PFSK-1 (cell line): ENCODE results near the gene ATP6V0B.

Experiments used
- FOXP2 ChIP-seq: optimal IDR thresholded peaks from 2 replicates; pipeline ENCODE3; 2011; ENCODE audit warnings: borderline replicate concordance, control low read depth, inconsistent platforms; ENCODE audit not compliant: insufficient read depth; ENCODE audit errors: extremely low read length, extremely low read depth
- POLR2AphosphoS5 ChIP-seq: IDR thresholded peaks from 2 replicates; pipeline ENCODE4 v1.6.1; 2012; ENCODE audit warnings: low read depth, mild to moderate bottlenecking, control low read depth, low read length, moderate library complexity
- REST ChIP-seq, 2 experiments: IDR thresholded peaks; 2 replicates each; pipeline versions ENCODE4 v1.6.1 to v1.8.0; 2011 to 2012; ENCODE audit warnings: low read depth in 2 of 2, low read length in 2 of 2, control low read depth in 1 of 2, inconsistent platforms in 1 of 2, mild to moderate bottlenecking in 1 of 2, moderate library complexity in 1 of 2; ENCODE audit not compliant: insufficient read depth in 1 of 2
- SIN3A ChIP-seq: IDR thresholded peaks from 2 replicates; pipeline ENCODE4 v1.6.1; 2012; ENCODE audit warnings: mild to moderate bottlenecking, low read length, moderate library complexity, borderline replicate concordance; ENCODE audit not compliant: insufficient read depth
- TAF1 ChIP-seq: IDR thresholded peaks from 2 replicates; pipeline ENCODE4 v1.6.1; 2012; ENCODE audit warnings: low read length, control low read depth, borderline replicate concordance; ENCODE audit not compliant: insufficient read depth

Gene ATP6V0B

GRCh38 chr1:44012941-44013609 is 38.3 kb downstream of the ATP6V0B start:
- TF ChIP-seq FOXP2, result no peak
- no peak for TF ChIP-seq REST (IDR thresholded peaks at IDR 0.05; ENCODE audit: insufficient read depth in 1 of 2, low read depth in 2 of 2, low read length in 2 of 2)
- no peak for TF ChIP-seq POLR2AphosphoS5
- TF ChIP-seq TAF1, result no peak
- no peak for TF ChIP-seq SIN3A

- TF ChIP-seq FOXP2 (no peak), REST (IDR thresholded peaks at IDR 0.05; ENCODE audit: insufficient read depth in 1 of 2, low read depth in 2 of 2, low read length in 2 of 2) (no peak), TAF1 (no peak), POLR2AphosphoS5 (no peak), SIN3A (no peak)
Observed at GRCh38 chr1:44013949-44014348, 39.2 kb downstream of the ATP6V0B start.

- no peak for TF ChIP-seq POLR2AphosphoS5
- no peak for TF ChIP-seq REST (IDR thresholded peaks at IDR 0.05; ENCODE audit: insufficient read depth in 1 of 2, low read depth in 2 of 2, low read length in 2 of 2)
- TF ChIP-seq SIN3A, result no peak
Observed at GRCh38 chr1:44014365-44015104, 39.8 kb downstream of the ATP6V0B start.

- no peak for TF ChIP-seq TAF1
- TF ChIP-seq REST (IDR thresholded peaks at IDR 0.05; ENCODE audit: insufficient read depth in 1 of 2, low read depth in 2 of 2, low read length in 2 of 2), result no peak
- TF ChIP-seq SIN3A, result no peak
- no peak for TF ChIP-seq FOXP2
- TF ChIP-seq POLR2AphosphoS5, result no peak
Observed at GRCh38 chr1:44015206-44015605, 40.4 kb downstream of the ATP6V0B start.
